Measurements from ENCODE around the gene GUCY1A2.
"Not testable (repeated sequence)": the region's sequence is repeated elsewhere in the genome, so short reads cannot be mapped to it uniquely, and the experiment has no call there.

GUCY1A2 gene

DNA sequence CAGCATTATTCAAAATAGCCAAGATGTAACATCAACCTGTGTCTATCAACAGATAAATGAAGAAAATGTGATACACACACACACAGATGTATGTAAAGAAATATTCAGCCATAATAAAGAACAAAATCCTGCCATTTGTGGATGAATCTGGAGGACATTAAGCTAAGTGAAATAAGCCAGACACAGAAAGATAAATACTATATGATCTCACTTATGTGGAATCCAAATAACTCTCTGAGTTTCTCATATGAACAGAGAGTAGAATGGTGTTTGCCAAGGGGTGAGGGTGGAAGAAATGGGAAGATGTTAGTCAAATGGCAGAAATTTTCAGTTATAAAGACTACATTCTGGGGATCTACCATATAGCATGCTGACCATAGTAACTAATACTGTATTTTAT, 224.2 kb downstream of the GUCY1A2 start:
- Mint-ChIP-seq H3K9me3 (peaks cover 18% of the 10 kb centered on the region), H3K4me3 (no peak overlapping the region), H3K27me3 (no peaks in the 10 kb centered on the region), H3K36me3 (ENCODE audit: low read depth) (no peaks in the 10 kb centered on the region), H3K27ac (no peak overlapping the region), H3K4me1 (ENCODE audit: low read depth) (no peaks in the 10 kb centered on the region)

DNA sequence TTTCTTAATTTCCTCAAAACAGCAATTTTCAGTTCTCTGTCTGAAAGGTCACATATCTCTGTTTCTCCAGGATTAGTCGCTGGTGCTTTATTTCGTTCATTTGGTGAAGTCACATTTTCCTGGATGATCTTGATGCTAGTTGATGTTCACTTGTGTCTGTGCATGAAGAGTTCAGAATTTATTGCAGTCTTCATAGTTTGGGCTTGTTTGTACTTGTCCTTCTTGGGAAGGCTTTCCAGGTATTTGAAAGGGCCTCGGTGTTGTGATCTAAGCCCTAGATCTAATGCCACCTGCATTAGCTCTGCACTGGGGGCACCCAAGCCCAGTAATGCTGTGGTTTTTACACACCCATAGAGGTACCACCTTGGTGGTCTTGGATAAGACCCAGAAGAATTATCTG, 228.9 kb downstream of the GUCY1A2 start:
- no peak overlapping the region for H3K27ac Mint-ChIP-seq
- H3K36me3 Mint-ChIP-seq (ENCODE audit: low read depth), result no peaks in the 10 kb centered on the region
- H3K4me1 Mint-ChIP-seq (ENCODE audit: low read depth), result no peaks in the 10 kb centered on the region
- no peaks in the 10 kb centered on the region for H3K27me3 Mint-ChIP-seq
- H3K4me3 Mint-ChIP-seq, result no peak overlapping the region
- peaks cover 4% of the 10 kb centered on the region for H3K9me3 Mint-ChIP-seq

DNA sequence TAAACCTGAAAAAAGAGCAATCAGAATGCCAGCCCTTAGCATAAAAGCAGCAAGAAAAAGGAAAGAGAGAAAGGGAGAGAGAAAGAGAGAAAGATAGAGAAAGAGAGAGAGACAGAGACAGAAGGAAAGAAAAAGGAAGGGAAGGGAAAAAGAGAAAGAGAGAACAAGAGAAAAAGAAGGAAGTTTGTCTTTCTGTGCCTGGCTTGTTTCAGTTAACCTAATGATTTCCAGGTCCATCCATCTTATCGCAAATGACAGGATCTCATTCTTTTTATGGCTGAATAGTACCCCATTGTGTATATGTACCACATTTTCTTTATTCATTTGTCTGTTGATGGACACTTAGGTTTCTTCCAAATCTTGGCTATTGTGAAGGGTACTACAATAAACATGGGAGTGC, 230.8 kb downstream of the GUCY1A2 start:
- Mint-ChIP-seq H3K27me3 (no peaks in the 10 kb centered on the region), H3K36me3 (ENCODE audit: low read depth) (no peaks in the 10 kb centered on the region), H3K9me3 (peaks cover 4% of the 10 kb centered on the region), H3K4me1 (ENCODE audit: low read depth) (no peaks in the 10 kb centered on the region), H3K27ac (no peak overlapping the region), H3K4me3 (no peak overlapping the region)

DNA sequence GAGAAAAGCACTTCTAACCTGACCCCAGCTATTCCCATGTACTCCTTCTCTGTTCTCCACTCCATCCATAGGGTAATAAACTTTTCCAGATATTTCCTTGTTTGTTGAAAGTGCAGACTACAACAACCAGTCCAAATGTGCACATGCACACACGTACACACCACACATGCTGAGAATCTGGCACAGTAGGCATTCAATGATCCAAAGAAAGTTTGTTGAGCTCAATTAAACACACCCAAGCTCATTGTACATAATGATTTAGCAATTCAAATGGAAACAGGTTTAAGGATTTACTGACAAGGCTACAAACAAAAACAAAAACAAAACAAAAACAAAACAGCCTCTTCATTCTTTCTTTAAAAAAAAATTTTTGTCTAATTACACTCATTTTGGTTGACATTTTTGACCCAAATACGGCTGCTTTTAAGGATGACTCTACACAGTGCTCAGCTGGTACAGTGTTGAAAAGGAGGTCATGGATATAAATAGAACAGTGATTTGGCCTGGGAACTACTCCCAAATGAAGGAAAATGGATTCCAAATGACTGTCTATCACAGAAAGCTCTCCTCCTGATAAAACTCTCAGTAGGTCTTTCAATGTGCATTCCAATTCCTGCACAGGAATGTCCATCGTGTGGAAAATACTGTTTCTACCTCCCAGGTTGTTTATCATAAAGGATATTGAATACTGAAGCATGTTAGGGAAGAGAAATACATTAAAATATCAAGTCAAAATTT, 232.2 kb downstream of the GUCY1A2 start:
- no peaks in the 10 kb centered on the region for H3K27me3 Mint-ChIP-seq
- H3K27ac Mint-ChIP-seq, result no peak overlapping the region
- no peaks in the 10 kb centered on the region for H3K36me3 Mint-ChIP-seq (ENCODE audit: low read depth)
- no peak overlapping the region for H3K4me3 Mint-ChIP-seq
- peaks cover under 1% of the 10 kb centered on the region for H3K9me3 Mint-ChIP-seq
- H3K4me1 Mint-ChIP-seq (ENCODE audit: low read depth), result no peaks in the 10 kb centered on the region

DNA sequence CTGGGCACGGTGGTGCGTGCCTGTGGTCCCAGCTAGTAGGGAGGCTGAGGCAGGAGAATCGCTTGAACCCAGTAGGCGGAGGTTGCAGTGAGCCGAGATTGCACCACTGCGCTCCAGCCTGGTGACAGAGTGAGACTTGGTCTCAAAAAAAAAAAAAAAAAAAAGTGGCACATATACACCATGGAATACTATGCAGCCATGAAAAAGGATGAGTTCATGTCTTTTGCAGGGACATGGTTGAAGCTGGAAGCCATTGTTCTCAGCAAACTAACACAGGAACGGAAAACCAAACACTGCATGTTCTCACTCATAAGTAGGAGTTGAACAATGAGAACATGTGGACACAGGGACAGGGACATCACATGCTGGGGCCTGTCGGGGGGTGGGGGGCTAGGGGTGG, 241.0 kb downstream of the GUCY1A2 start:
- H3K4me3 Mint-ChIP-seq; H3K4me1 Mint-ChIP-seq (ENCODE audit: low read depth); H3K27ac Mint-ChIP-seq; H3K9me3 Mint-ChIP-seq; H3K27me3 Mint-ChIP-seq; H3K36me3 Mint-ChIP-seq (ENCODE audit: low read depth): not testable (repeated sequence)

DNA sequence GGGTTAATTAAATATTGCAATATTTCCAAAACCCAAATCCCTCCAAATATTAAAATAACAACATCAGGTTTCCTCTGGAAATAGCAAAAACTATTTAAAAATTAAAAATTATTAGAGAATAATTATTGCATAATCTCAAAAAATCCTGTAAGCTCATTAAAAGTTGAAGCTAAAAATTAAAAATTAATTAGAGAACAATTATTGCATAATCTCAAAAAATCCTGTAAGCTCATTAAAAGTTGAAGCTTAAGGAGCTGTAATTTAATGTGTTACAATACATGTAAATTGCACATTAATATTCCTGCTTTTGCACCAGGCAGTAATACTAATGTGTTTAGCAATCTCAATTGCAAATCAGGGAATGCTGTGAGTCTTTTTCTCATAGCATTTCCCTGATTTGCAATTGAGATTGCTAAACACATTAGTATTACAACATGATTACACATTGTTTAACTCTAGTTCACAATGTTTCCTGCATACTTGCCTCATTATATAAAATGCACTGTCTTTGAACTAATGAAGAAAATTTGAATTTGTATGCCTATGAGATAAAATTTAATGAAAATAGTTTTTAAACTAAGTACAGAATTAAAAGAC, 247.7 kb downstream of the GUCY1A2 start:
- H3K9me3 Mint-ChIP-seq, result peaks cover 3% of the 10 kb centered on the region
- H3K27ac Mint-ChIP-seq, result no peak overlapping the region
- no peaks in the 10 kb centered on the region for H3K27me3 Mint-ChIP-seq
- H3K36me3 Mint-ChIP-seq (ENCODE audit: low read depth), result no peaks in the 10 kb centered on the region
- H3K4me1 Mint-ChIP-seq (ENCODE audit: low read depth), result no peaks in the 10 kb centered on the region
- H3K4me3 Mint-ChIP-seq, result no peak overlapping the region

DNA sequence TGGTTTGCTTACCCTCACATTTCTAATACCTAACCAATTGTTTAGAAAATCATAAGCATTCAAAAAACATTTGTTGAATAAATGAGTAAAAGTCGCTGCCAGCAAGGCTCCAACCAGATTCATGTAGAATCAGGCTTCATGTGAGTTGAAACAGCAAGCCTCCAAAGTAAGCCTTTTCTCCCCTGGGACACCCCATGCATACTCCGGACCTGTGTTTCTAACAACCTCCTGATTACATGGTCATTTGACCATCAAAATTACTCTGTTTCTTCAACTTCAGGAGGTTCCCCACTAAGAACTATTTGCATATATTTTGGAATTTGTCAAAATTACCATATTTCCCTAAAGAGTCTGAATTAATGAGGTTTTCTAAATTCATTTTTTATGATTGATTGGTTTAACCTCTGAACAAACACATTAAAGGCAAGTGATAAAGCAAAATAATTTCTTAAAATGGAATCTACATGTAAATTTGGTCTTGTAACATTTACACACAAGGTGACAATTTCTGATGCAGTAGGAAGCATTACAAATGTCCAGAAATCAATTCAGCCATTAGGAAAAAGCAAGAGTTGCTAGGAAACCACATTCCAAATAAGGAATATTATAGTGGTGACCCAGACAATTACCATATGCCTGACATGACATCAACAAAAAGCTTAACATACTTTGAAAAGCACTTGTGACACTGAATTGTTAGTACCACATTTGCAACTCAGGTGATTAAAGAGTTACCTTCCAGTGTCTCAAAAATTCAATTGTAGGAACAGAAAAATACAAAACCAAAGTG, 252.6 kb downstream of the GUCY1A2 start:
- Mint-ChIP-seq H3K27me3 (no peaks in the 10 kb centered on the region), H3K27ac (no peak overlapping the region), H3K4me1 (ENCODE audit: low read depth) (no peaks in the 10 kb centered on the region), H3K36me3 (ENCODE audit: low read depth) (no peaks in the 10 kb centered on the region), H3K9me3 (peaks cover 3% of the 10 kb centered on the region), H3K4me3 (no peak overlapping the region)

DNA sequence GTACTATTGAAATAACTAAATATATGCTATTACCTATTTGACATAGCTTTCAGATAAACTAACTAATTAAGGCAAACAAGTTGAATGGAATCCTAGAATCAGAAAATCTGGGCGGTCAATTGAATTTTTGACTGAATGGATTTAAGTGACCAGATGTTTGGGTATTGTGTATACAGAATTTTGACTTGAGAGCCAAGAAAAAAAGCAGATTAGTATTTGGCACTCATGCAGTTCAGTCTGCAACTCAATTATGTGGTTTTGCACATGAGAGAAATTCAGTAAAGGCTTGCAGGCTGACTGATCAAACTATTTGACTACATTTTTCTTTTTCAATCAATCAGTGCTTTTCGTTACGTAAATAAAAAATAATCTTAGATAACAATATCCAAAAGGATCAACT, 254.8 kb downstream of the GUCY1A2 start:
- peaks cover 4% of the 10 kb centered on the region for H3K9me3 Mint-ChIP-seq
- H3K36me3 Mint-ChIP-seq (ENCODE audit: low read depth), result no peaks in the 10 kb centered on the region
- no peak overlapping the region for H3K27ac Mint-ChIP-seq

DNA sequence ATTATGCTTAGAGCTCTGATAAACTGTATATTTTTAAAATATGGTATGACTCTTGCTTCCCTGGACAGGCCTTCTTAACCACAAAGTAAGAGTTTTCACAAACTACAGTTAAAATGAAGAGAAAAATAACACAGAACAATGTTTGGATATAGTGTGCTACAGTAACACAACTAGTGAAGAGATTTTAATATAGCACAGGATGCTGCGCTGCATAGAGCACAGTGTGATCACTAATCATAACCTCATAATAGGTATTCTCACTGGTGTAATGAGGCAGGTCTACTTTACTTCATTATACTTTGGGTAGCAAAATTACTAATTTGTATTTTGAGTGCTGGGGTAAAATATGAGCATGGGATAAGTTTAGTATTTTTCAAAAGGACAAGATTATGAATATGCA, 256.5 kb downstream of the GUCY1A2 start:
- no peaks in the 10 kb centered on the region for H3K27me3 Mint-ChIP-seq
- peaks cover 13% of the 10 kb centered on the region for H3K9me3 Mint-ChIP-seq
- no peak overlapping the region for H3K4me3 Mint-ChIP-seq
- no peaks in the 10 kb centered on the region for H3K36me3 Mint-ChIP-seq (ENCODE audit: low read depth)
- no peaks in the 10 kb centered on the region for H3K4me1 Mint-ChIP-seq (ENCODE audit: low read depth)
- no peak overlapping the region for H3K27ac Mint-ChIP-seq

More for the DNA sequence above, 254.8 kb downstream of the GUCY1A2 start:
- no peaks in the 10 kb centered on the region for H3K4me1 Mint-ChIP-seq (ENCODE audit: low read depth)
- H3K4me3 Mint-ChIP-seq, result no peak overlapping the region
- no peaks in the 10 kb centered on the region for H3K27me3 Mint-ChIP-seq

DNA sequence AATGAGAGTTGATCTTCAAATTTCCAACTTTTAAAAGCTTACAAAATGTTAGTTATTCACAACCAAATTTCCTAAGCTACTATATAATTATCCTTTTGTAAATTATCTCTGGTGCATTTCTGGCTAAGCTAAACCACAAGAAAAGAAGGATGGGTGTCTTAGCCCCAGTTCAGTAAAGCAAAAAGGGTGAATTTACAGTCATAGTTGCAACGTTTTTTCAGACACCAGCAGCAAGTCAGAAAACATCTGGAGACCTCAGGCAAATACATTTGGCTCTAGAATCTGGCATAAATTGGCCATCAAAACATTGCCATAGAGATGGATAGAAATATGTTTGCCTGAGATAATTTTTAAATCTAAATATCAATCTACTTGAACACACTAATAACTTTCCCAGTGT, 257.0 kb downstream of the GUCY1A2 start:
- Mint-ChIP-seq H3K4me3 (no peak overlapping the region), H3K9me3 (peaks cover 14% of the 10 kb centered on the region), H3K4me1 (ENCODE audit: low read depth) (no peaks in the 10 kb centered on the region), H3K27ac (no peak overlapping the region), H3K27me3 (no peaks in the 10 kb centered on the region), H3K36me3 (ENCODE audit: low read depth) (no peaks in the 10 kb centered on the region)

DNA sequence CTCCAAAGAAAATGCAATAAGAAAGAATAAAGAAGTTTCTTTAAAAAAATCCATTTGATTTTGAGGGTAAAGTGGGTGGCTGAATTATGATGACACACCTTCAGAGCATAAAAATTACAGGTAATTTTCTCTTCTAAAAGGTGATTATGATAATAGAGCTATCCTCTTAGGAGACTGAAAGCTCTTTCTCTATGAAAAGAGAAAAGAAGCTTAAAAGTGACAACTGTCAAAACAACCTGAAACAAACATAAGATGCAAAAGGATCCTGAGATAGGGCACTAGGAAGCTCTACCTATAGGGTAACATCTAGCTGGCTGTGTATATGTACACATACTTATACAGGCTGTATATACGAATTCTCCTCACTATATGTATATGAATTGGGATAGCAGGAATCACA, 270.2 kb downstream of the GUCY1A2 start:
- Mint-ChIP-seq H3K4me1 (ENCODE audit: low read depth) (no peaks in the 10 kb centered on the region), H3K36me3 (ENCODE audit: low read depth) (no peaks in the 10 kb centered on the region), H3K27ac (no peak overlapping the region), H3K9me3 (peaks cover 11% of the 10 kb centered on the region), H3K27me3 (no peaks in the 10 kb centered on the region), H3K4me3 (no peak overlapping the region)

DNA sequence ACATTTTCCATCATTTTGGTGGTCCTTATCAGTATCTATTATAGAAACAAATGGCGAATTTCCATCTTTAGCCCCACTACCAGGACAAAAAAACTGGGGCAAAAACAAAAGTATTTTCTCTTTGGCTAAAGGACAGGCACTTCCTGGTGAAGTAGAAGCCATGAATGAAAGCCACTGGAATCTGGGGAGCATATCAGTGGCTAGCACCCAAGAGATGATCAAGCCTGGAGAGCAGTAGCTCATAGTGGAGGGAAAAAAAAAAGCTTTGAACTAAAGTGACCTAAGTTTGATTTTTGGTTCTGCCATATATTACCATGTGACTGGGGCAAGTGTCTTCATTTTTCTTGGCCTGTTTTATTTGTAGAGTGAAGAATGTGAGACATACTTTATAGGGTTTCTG, 272.3 kb downstream of the GUCY1A2 start:
- Mint-ChIP-seq H3K27ac (no peak overlapping the region), H3K4me1 (ENCODE audit: low read depth) (no peaks in the 10 kb centered on the region), H3K27me3 (no peaks in the 10 kb centered on the region), H3K36me3 (ENCODE audit: low read depth) (no peaks in the 10 kb centered on the region), H3K9me3 (peaks cover 6% of the 10 kb centered on the region), H3K4me3 (no peak overlapping the region)

DNA sequence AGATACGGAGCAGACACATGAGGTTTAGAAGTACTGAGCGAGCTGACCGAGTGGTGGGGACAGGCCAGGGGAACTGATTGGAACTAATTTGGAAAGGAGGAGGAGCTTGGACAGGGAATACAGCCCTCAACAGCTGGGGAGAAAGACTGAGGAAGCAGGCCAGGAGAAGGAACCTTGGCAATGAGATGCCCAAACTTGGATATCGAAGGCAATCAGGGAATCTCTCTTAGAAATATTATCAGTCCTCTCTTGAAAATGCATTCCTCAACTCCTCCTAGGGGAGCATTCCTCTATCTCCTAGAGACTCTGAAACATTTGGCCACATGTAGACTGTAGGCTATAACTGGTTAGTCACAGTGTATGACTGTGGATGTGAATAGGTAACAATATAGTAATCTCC, 284.6 kb downstream of the GUCY1A2 start:
- peaks cover 12% of the 10 kb centered on the region for H3K9me3 Mint-ChIP-seq
- H3K4me1 Mint-ChIP-seq (ENCODE audit: low read depth), result no peaks in the 10 kb centered on the region
- no peaks in the 10 kb centered on the region for H3K27me3 Mint-ChIP-seq
- H3K4me3 Mint-ChIP-seq, result no peak overlapping the region
- no peak overlapping the region for H3K27ac Mint-ChIP-seq
- no peaks in the 10 kb centered on the region for H3K36me3 Mint-ChIP-seq (ENCODE audit: low read depth)

DNA sequence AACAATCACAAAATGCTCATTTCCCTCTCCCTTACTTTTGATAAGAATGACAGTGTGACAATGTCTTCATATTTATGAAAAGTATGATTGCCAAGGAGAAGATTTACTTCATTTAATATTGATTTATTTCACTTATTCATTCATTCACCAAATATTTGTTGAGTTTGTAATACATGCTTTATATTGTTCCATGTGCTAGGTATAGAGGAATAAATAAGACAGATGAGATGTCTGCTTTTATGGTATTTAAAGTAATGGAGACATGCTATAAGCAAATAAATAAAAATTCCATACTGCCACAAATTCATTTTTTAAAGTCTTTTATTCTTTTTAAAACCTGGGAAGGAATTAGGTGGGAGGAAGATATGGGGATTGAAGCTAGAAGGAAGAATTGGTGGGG, 289.4 kb downstream of the GUCY1A2 start:
- Mint-ChIP-seq H3K27me3 (no peaks in the 10 kb centered on the region), H3K4me1 (ENCODE audit: low read depth) (no peaks in the 10 kb centered on the region), H3K9me3 (peaks cover 12% of the 10 kb centered on the region)

DNA sequence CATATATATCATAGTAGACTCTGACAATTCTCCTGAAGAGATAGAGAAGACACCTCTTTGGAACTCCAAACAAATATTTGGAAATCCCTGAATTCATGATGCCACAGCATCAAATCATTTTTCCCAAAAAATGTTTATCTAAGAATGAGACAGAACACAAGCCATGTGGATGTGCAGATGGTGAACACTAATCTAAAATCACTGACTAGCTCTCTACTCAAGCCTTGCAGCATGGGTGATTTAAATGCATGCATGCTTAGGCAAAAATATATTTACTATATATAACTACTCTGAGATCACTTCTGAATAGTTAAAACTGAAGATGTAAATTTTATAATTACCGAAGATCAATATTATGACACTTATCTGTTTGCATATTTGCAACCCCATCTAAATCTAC, 289.9 kb downstream of the GUCY1A2 start:
- Mint-ChIP-seq H3K4me3 (no peak overlapping the region), H3K9me3 (peaks cover 12% of the 10 kb centered on the region), H3K27ac (no peak overlapping the region), H3K36me3 (ENCODE audit: low read depth) (no peaks in the 10 kb centered on the region), H3K4me1 (ENCODE audit: low read depth) (no peaks in the 10 kb centered on the region), H3K27me3 (no peaks in the 10 kb centered on the region)

More for the DNA sequence above, 289.4 kb downstream of the GUCY1A2 start:
- Mint-ChIP-seq H3K27ac (no peak overlapping the region), H3K36me3 (ENCODE audit: low read depth) (no peaks in the 10 kb centered on the region), H3K4me3 (no peak overlapping the region)
